GM19463 (cell line): ENCODE measurements around the gene DSCAML1.
A peak's percentile ranks its signal among the peaks of the same experiment; 100 is the strongest.

Experiments used
- ATAC-seq: cut with Tn5 transposase; IDR thresholded peaks from one replicate; pipeline ENCODE4 v1.9.1; 2021; ENCODE audit warnings: mild to moderate bottlenecking, moderate library complexity; ENCODE audit not compliant: unreplicated experiment

The DSCAML1 gene

DNA sequence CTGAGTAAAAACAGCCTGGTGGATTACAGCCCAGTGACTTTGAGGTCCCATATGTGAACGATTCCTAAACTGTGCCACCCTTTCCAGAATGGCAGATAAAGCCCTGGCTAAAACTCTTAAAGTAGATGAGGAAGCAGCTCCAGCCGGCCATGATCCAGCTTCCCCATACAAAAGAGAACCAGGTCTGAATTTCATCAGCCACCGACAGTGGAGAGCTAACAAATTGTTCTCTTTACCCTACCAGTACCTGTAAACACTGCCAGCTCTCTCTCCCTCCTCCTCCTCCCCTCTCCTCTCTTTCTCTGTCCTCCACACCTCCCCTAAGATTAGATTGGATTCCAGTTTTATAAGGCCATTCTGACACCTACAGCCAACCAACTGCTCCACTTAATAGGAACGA, 176.9 kb downstream of the DSCAML1 start:
- ATAC-seq: no peak

DNA sequence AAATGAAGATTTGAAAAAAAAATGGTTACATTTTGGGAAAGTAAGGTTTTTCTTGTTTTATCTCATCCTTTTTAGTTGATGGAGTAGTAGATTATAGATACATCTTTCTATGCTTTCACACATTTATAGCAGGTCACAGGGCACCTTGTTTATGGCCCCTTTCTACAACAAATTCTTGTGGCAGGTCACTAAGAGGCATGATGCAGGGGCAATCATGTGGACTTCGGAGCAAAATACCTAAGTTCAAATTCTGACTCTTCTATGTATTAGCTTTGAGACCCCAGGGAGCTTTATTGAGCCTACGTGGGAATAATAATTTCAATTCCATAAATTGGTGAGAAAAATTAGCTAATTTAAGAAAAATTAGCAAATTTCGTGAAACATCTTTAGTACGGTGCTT, 177.4 kb downstream of the DSCAML1 start:
- ATAC-seq: no peak

DNA sequence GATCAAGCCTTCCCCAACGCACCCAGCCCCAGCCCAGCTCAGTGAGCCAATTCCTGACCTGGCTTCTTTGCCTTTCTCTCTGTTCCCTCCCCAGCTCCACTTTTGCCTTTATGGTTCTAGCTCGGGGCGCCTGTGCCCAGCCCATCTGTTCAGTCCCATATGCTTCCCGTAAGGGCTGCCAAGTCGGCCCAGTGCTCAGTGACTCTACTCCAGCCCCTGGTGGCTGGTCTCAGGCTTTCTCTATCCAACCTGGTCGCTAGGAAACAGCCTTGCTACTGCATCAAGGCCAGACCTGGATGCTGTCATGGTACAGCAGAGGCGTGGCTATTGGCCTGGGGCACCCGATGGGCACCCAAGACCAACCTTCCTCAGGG, 178.0 kb downstream of the DSCAML1 start:
- no peak for ATAC-seq

DNA sequence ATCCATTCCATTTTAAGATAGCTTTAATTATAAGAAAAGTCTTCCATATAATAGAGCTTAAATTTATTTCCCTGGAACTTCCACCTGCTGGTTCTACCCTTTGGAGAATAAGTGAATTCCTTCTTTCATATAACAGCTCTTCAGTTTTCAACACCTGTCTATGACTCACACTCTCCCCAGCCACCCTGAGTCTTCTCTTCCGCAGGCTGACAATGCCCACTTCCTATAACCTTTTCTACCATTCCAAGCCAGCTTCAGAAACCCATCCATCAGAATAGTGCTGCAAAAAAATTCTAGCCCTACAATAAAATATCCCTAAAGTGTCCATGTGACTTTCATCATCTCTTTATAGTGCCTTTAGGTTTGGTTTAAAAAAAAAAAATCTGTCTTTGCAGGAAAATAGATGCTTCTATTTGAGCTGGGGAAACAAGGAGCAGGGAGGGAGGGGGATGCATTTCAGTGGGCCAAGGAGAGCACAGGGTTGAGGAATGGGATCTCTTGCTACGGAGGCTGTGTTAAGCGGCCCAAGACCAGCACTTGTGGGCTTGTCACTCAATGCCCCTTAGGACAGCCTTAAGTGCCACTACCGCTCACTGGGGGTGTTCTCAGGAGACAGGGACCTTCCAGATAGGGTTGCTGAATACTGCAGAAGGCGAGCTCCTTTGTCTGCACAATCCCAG, 178.6 kb downstream of the DSCAML1 start:
- ATAC-seq: no peak

DNA sequence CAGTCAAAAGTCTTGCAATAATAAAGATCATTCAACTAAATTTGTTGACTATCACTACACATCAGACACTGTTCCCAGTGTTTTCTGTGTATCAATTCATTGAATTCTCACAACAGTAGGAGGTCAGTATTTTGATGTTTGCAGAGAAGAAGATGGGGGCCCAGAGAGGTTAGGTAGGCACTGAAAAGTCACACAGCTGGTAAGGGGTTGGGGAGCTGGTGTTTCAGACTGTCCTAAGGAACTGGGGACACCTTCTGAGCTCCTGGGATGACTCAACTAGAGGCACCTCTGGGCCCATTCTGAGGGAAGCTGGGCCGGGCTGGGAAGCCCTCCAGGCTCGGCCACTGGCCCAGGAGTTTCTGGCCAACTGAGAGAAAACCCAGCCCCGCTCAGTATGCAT, 180.0 kb downstream of the DSCAML1 start:
- no peak for ATAC-seq

DNA sequence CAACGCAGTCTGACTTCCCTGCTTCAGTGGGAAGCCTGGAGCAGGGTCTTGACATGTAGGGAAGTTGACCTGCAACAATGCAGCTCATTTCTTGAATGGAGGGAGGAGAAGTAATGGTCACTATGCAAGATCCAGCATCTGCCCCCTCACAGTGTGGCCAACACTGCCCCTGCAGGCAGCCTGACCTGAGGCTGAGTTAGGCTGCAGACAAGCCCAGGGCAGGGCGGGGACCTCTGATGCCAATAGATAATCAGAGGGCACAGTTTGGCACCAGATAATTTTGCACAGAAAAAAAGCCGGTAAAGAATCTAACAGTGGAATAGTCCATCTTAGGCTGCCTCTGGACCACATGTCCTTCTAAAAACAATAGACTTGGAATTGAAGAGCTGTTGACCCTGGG, 182.3 kb downstream of the DSCAML1 start:
- ATAC-seq: no peak

DNA sequence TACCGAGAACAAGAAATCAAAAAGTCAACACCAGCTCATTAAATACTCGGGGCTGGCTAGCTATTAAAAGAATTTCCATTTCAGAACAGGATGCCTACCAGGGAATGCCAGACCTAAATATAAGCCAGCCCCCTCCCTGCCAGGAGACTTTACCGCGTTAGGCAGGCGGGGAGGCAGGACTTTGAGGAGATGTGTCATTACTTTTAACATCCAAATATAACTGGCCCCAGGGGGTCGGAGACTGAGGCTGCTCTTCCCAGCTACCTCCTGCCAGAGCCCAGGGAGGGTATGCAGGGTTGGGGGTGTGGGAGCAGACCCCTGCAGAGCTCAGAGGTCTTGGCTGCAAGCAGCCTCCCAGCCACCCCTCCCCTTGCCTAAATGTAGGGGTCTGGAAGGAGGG, 183.5 kb downstream of the DSCAML1 start:
- ATAC-seq: no peak

DNA sequence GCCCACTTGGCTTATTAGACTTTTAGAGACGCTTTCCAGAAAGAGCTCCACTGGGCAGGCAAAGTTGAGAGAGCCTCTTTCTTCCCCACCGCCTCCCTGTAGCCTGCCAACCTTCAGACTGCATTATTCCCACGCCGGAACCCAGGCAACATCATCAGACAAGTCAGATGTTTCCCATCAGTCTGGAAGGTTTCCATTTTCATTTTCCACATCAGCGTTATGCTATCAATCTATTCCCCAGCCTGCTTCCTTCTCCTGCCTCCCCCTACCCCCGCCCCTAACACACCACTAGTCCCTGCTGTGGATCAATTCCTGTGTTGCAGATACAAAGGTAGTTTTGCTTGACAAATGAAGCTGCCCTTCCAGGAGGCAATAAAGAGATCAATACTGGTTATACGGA, 184.8 kb downstream of the DSCAML1 start:
- no peak for ATAC-seq

DNA sequence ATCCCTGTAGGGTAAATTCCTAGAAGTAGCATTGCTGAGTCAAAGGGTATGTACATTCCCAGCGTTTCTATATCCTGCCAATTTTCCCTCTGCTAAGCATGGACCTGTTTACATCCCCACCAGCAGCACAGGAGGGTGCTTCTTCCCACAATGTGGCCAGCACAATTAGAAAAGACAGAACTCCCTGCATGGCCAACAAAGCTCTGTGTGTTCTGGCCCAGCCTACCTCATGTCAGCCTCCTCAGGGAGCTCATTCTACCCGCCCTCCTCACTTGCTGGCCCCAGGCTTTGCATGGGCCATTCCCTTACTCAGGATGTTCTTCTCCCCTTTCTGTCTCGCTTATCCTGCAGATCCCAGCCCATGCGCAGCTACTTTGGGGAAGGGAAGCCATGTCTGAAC, 186.1 kb downstream of the DSCAML1 start:
- ATAC-seq: no peak

DNA sequence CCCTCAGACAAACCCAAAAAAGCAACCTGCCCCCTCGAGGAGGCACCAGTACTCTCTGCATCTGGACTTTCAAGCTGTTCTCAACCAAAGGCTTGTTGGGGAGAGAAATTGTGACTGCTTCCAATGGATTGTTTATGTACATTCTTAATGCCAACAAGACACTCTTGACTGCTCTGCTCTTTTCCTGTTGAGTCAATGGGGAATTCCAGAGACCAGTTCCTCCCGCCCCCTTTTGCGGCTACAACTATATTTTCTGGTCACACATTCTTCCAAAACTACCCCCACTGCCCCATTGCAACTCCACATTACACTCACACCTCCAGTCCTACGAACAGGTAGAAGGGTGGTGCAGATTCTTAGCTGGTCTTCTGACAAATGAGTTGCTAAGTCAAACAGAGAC, 187.0 kb downstream of the DSCAML1 start:
- ATAC-seq: peak; percentile 56

DNA sequence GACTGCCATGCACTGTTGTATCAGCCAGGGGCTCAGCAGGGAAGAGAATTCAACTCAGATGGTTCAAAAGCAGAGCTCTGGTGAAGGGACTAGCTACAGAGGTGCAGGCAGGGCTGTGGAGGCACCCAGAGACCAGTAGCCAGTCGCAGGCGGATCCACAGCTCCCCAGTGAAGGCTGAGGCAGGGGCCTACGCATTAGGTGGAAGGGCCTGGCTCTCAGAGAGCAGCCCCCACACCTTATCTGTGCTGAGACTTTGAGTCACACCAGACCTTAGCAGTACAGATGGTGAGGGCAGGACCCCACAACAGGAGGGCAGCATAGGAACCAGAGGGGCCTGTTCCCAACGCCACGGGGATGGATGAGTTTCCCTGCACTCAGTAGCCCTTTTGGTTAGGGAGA, 189.6 kb downstream of the DSCAML1 start:
- ATAC-seq: no peak

DNA sequence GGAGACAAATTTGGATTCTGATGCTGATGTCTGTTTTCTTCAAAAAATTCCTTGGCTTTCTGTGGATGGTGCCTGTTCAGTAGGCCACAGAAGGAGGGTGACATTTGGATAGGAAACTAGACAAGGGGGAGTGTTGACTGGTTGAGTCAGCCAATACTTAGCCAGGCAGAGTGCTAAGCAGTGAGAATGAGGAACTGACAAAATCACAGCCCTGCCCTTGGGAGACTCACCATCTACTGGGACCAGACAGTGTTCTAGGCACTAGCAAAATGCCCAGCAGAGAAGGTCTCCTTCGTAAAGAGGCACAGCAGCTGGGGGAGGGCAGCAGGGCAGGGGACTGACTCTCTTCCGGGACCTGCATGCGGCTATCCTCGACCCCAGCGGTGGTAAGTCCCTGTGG, 190.2 kb downstream of the DSCAML1 start:
- no peak for ATAC-seq

DNA sequence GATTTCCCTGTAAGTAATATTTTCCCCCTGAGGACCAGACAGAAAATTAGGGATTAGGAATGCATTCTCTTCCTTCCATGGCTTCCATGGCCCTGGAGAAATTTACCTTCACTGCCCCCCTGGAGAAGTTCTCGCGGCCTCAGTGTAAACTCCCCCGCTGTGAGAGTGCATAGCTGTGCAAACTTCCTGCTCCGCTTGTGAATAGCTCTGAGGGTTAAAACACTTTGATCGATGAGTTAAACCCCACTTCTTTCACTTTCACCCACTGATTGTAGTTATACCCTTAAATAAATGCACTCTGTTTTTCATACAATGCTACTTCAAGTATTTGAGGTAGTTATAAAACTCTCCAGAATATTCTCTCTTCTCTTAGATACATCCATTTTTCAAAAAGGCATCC, 190.8 kb downstream of the DSCAML1 start:
- ATAC-seq: no peak

DNA sequence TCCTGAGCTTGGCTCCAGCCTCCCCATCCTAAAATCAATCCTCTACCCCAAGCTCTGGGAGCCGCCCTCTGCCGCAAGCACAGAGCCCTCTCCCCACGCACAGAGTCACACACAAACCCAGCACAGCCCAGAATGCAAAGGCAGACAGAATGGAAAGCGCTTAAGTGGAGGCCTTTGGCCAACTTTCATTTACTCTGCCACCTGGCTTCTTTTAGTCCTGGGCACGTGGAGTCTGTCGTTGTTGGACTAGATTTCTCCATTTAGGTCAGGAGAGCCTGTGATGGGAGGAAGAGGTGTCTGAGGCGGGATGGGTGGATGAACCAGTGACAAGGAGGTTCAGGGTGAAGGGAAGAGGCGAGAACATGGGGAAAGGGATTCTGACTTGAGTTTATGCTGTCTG, 191.7 kb downstream of the DSCAML1 start:
- ATAC-seq: no peak

DNA sequence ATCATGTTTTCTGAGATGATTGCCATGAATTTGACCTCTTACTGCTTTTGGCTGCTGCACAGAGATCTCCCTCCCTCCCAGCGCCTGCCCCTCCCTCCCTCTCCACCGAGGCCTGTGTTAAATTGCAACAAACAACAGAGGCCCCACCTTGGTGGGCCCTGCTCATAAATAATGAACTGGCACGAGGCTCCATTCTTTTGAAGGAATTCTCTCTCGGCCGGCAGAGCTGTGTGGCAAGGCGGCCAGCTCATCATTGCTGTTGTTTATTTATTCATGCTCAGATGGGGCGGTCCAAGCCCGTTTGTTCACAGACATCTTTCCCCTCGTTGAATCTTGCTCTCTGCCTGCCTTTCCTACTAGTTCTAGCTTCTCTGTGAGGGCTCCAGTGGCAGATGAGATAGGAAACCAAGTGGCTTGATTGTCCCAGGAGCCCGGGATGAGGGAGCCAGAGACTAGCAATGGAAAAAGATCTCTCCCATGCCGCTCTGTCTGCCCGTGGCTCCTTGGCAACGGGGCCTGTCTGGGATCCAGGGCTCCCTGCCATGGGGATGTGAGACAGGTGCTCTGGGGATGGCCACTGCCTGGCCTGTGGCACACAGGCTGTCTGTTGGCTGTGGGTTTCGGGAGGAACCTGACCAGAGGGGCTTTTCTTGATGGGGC, 192.6 kb downstream of the DSCAML1 start:
- no peak for ATAC-seq

DNA sequence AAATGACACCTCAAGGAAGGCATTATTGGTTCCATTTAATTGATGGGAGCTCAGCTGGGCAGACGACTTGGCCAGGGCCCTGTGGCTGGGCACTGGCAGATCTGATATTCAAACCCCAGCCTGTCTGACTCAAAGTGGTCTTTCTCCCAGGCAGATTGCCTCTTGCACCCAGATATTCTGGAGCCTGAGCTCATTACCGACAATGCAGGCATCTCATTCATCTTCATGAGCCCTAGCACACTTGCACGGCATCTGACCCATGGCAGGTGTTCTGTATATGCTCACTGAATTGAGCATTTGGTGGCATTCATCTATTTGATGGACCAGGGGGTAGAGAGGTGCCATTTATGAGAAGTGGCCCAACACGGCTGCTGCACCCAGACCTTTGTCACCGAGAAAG, 193.1 kb downstream of the DSCAML1 start:
- ATAC-seq: no peak

DNA sequence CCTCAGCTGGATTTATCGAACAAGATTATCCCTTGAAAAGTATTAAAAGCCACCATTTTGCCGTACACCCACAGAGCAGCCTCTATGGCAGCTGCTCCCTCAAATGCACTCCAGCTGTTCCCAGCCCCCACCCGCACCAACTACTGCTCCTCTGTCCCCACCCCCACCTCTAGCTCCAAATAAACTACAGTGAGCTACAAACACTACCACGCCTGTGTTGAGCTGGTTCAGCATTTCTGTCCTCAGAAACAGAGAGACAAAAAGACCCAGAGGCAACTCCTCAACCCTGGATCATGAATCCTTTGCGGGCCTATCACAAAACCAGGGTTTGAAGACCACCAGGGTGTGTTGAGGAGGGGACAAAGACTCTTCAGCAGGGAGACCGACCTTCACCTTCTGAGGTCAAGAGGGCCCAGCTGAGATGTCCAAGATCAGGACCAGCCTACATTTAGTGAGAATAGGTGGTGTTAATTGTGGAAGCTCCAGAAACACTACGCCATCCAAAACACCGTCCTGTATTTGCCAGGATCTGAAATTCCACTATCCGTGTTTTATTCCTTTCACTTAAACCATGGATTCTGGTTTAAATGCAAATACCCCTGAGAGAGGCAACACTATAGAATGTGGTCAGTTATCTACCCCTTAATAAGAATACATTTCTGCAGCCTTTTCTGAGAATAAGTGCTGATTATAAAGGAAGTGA, 195.9 kb downstream of the DSCAML1 start:
- ATAC-seq: no peak

DNA sequence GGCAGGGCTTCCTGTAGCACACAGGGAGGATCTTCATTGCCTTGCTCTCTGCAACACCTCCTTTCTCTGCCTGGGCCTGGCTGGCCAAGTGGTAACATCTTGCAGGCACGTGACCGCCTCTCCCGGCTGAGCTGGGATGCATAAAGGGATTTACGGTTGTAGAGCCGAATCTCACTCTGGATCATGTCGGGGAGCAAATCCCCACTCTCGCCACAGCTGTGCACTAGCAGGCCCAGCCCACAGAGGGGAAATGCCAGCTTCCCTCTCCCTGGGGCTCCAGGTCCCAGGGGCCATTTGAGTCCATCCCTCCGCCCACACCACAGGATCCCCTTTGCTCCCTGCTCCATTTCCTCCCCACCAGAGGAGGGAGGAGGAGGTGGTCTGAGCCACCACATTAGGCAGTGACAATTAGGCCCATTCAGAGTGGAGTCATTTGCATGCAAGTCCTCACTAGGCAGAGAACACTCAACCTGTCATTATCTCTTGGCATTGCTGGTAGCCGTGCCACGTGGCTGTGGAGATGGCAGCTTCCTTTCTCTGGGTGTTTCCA, 196.7 kb downstream of the DSCAML1 start:
- ATAC-seq: no peak

DNA sequence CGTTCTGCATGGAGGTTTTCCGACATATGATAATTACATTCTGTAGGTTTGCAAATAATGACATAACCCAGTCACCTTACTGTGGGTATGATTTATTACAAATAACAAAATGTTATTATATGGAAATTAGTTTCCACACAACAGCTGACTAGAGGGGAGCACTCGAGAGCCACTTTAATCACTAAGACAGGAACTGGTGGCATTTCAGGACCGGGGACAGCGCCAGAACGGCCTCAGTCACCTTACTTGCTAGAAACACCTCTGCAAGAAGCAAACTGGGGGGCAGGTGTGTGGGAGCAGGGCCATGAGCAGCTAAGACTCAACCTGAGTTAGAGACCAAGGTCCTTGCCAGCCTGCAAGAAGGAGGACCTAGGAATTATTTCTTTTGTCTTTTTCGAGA, 199.9 kb downstream of the DSCAML1 start:
- no peak for ATAC-seq

DNA sequence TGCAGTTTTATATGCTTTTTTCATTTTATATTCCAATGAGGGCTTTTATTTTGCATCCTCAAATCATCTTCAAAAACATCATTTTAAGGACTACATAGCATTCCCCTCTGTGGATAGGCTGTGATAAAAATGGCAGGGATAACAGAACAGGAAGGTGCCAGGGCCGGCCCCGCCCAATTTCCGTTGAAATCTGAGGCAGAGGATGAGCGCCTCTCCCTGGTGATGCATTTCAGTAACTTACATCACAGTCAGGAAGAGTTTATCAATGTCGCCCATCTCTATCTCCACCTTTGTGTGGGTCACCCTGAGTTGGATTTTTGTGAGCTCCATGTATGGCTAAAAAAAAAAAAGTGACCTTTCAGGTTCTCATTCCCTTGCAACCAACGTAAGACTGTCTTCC, 201.6 kb downstream of the DSCAML1 start:
- no peak for ATAC-seq

DNA sequence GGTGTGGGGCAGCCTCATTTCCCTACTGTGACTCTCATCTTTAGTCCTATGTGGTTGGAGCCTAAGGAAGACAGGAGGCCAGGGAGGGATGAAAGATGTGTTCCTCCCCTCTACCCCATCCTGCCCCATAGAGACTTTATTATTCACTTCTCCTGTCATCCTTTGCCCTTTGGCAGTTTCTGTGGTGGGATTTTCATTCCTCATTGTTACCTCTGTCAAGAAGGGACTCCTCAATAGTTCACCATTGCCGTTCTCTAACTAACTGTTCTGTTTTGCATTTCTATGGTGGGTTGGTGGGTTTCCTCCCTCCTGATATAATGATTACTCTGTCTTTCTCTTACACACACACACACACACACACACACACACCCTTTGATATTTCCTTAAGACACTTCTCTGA, 202.3 kb downstream of the DSCAML1 start:
- no peak for ATAC-seq

DNA sequence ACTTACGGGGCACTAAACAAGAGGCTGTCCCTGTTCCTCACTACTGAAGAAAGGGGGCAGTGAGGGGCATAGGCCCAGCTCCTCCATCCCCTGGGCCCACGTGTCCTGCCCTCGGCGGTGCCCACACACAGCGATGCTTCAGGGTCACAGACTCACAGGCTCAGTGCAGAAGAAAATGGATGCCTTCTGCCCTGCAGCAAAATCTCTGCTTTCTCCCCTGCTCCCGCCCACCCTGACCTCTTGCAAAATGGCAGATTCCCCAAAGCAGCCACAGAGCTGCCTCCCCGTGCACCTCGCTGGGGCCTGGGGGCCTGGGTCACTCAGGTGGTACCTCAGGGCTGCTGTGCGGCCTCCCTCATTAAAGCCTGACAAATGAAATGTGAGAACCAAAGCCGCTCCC, 204.0 kb downstream of the DSCAML1 start:
- ATAC-seq: no peak
